ENCODE data around the gene DSTYK. TPM values are rescaled to one million over a fixed set of nuclear protein-coding genes. Genes with fewer than 3 reads are reported as not detected.

The DSTYK gene
- total and polyA plus RNA-seq, 2 donors (not counting 3 experiments of a cell fraction or from before 2014, with no cell fraction given), result 3.6 to 8.7 TPM

DNA sequence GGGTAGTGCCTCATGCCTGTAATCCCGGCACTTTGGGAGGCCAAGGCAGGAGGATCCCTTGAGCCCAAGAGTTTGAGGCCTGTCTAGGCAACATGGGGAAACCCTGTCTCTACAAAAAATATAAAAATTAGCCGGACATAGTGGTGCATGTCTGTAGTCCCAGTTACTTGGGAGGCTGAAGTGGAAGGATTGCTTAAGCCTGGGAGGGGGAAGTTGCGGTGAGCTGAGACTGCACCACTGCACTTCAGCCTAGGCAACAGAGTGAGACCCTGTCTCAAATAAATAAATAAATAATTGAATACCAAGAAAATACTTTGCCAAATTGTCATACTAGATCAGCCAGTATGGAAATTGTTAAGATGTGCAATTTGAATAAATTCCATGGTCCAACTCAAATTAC is 83.9 kb downstream of the DSTYK start:
- Histone ChIP-seq H3K36me3 (ENCODE audit: control insufficient read depth in 2 of 2, extremely low read depth in 1 of 2, insufficient read depth in 2 of 2, low read length in 2 of 2) (no peaks in the 10 kb centered on the region), H3K27ac (ENCODE audit: insufficient read depth, low read depth, low read length) (no peak overlapping the region), H3K4me2 (ENCODE audit: insufficient read depth, low read length) (no peak overlapping the region), H3K27me3 (ENCODE audit: control insufficient read depth in 2 of 2, insufficient read depth in 2 of 2, low read length in 2 of 2) (no peaks in the 10 kb centered on the region), H3K9me3 (replicated peaks; ENCODE audit: control insufficient read depth, insufficient read depth, low read length) (no peaks in the 10 kb centered on the region), H3K9ac (replicated peaks; ENCODE audit: extremely low read depth, insufficient read depth, low read length) (no peak overlapping the region), H3K4me3 (replicated peaks in 1 of 3; ENCODE audit: insufficient read depth in 1 of 3, low read depth in 1 of 3, low read length in 3 of 3) (no peak overlapping the region), H2AFZ (ENCODE audit: low read depth, low read length) (no peak overlapping the region), H4K20me1 (replicated peaks; ENCODE audit: control insufficient read depth, extremely low read depth, insufficient read depth, low read length) (no peaks in the 10 kb centered on the region), H3K9me1 (replicated peaks; ENCODE audit: control insufficient read depth, extremely low read depth, insufficient read depth, low read length) (no peaks in the 10 kb centered on the region), H3K4me1 (ENCODE audit: control insufficient read depth, extremely low read depth, insufficient read depth, low read length) (peaks cover 3% of the 10 kb centered on the region), H3K79me2 (ENCODE audit: control insufficient read depth, insufficient read depth, low read length) (no peaks in the 10 kb centered on the region)
- intact Hi-C loops (cut with micrococcal nuclease), result no loop called here
- no peak for FAIRE-seq
- POLR2A ChIA-PET, result no interaction called here
- DNase-seq (ENCODE audit: low read depth, low spot score), result no peak
- TF ChIP-seq POLR2A (IDR thresholded peaks at IDR 0.05; ENCODE audit: low read depth, low read length) (no peak), EZH2 (IDR thresholded peaks at IDR 0.05; ENCODE audit: borderline replicate concordance, low read depth, low read length, severe bottlenecking) (no peak), FOS (IDR thresholded peaks at IDR 0.05; ENCODE audit: borderline replicate concordance, insufficient read depth, low read length) (no peak), MYC (IDR thresholded peaks at IDR 0.05; ENCODE audit: low read depth, low read length) (no peak), JUN (IDR thresholded peaks at IDR 0.05; ENCODE audit: borderline replicate concordance, insufficient read depth, insufficient read length, low read depth) (no peak), GATA2 (IDR thresholded peaks at IDR 0.05; ENCODE audit: insufficient read depth, insufficient read length, low read depth, low read length) (no peak), POLR2AphosphoS5 (IDR thresholded peaks at IDR 0.05; ENCODE audit: insufficient read depth, low read depth, low read length) (no peak)
- TF ChIP-seq, protein P1, sequence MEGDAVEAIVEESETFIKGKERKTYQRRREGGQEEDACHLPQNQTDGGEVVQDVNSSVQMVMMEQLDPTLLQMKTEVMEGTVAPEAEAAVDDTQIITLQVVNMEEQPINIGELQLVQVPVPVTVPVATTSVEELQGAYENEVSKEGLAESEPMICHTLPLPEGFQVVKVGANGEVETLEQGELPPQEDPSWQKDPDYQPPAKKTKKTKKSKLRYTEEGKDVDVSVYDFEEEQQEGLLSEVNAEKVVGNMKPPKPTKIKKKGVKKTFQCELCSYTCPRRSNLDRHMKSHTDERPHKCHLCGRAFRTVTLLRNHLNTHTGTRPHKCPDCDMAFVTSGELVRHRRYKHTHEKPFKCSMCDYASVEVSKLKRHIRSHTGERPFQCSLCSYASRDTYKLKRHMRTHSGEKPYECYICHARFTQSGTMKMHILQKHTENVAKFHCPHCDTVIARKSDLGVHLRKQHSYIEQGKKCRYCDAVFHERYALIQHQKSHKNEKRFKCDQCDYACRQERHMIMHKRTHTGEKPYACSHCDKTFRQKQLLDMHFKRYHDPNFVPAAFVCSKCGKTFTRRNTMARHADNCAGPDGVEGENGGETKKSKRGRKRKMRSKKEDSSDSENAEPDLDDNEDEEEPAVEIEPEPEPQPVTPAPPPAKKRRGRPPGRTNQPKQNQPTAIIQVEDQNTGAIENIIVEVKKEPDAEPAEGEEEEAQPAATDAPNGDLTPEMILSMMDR (IDR thresholded peaks at IDR 0.05; ENCODE audit: extremely low read depth in 1 of 2, insufficient read depth in 1 of 2, low read depth in 1 of 2, low read length in 2 of 2), result no peak
- TF ChIP-seq, protein P2, sequence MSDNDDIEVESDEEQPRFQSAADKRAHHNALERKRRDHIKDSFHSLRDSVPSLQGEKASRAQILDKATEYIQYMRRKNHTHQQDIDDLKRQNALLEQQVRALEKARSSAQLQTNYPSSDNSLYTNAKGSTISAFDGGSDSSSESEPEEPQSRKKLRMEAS (IDR thresholded peaks at IDR 0.05; ENCODE audit: insufficient read depth, insufficient read length), result no peak
- BruUV-seq (replicated peaks), result no TSS peak
- CTCF ChIA-PET, result interaction anchor here (1.4 kb wide), 1 partner anchor 14 kb away, joined by 3 read pairs; no protein-coding TSS in a partner anchor
- dilution Hi-C loops (cut with MboI; ENCODE audit: extremely low pct_ligation_motif_present, low sequenced_read_pairs), result no loop called here
